BLaER1 treated with 17β-estradiol and CSF1 and Interleukin-3, amounts not matched to agents 10 nM and 100 nM (cell line): ENCODE data around the gene SF3A1.

Experiments used
- H3K27ac ChIP-seq, 11 experiments: shearing (Covaris generic); formaldehyde crosslinking; 2 replicates each; pipeline ENCODE4 v1.8.1; 2022
- H3K27me3 ChIP-seq, 11 experiments: shearing (Covaris generic); formaldehyde crosslinking; 2 replicates each; pipeline ENCODE4 v1.8.1; 2022
- H3K36me3 ChIP-seq, 11 experiments: shearing (Covaris generic); formaldehyde crosslinking; 2 replicates each; pipeline ENCODE4 v1.8.1; 2022
- H3K4me1 ChIP-seq, 10 experiments: shearing (Covaris generic); formaldehyde crosslinking; 2 replicates each; pipeline ENCODE4 v1.8.1; 2022
- H3K4me2 ChIP-seq, 11 experiments: shearing (Covaris generic); formaldehyde crosslinking; 2 replicates each; pipeline ENCODE4 v1.8.1; 2022
- H3K4me3 ChIP-seq, 10 experiments: shearing (Covaris generic); formaldehyde crosslinking; 2 replicates each; pipeline ENCODE4 v1.8.1; 2022
- H3K9ac ChIP-seq, 11 experiments: shearing (Covaris generic); formaldehyde crosslinking; 2 replicates each; pipeline ENCODE4 v1.8.1; 2022
- H3K9me3 ChIP-seq, 11 experiments: shearing (Covaris generic); formaldehyde crosslinking; replicated peaks in 1 of 11; 2 replicates each; pipeline ENCODE4 v1.8.1; 2022
- H4K20me1 ChIP-seq, 11 experiments: shearing (Covaris generic); formaldehyde crosslinking; 2 replicates each; pipeline ENCODE4 v1.8.1; 2022
- Cebpa-rat ChIP-seq, 11 experiments: shearing (Covaris generic); IDR thresholded peaks; 2 replicates each; pipeline ENCODE4 v1.8.1; 2022

The SF3A1 gene

GRCh38 chr22:30399718-30400117 lies 43.0 kb upstream of the SF3A1 start:
- Histone ChIP-seq H3K4me1 (peaks cover 28 to 45% (median 35%) of the 10 kb centered on the region in 10 experiments), H3K9ac (no peak overlapping the region), H3K9me3 (no peaks in the 10 kb centered on the region), H3K27ac (no peak overlapping the region), H4K20me1 (peaks cover 0 to 23% (median 0%) of the 10 kb centered on the region in 11 experiments; a peak in 7 of 22 replicates), H3K27me3 (peaks cover 0 to 17% (median 4%) of the 10 kb centered on the region in 11 experiments; a peak in 11 of 22 replicates), H3K4me3 (no peak overlapping the region), H3K36me3 (peaks cover 0 to 8% (median 0%) of the 10 kb centered on the region in 11 experiments; a peak in 2 of 22 replicates), H3K4me2 (no peak overlapping the region)
- TF ChIP-seq Cebpa-rat (IDR thresholded peaks at IDR 0.05), result no peak

- Histone ChIP-seq H3K4me1 (peaks cover 28 to 45% (median 35%) of the 10 kb centered on the region in 10 experiments), H3K4me3 (no peak overlapping the region), H3K4me2 (peak overlapping the region; percentile 86 to 99 (median 94)), H4K20me1 (peaks cover 0 to 23% (median 0%) of the 10 kb centered on the region in 11 experiments; a peak in 7 of 22 replicates), H3K27me3 (peaks cover 0 to 17% (median 4%) of the 10 kb centered on the region in 11 experiments; a peak in 11 of 22 replicates), H3K27ac (no peak overlapping the region), H3K36me3 (peaks cover 0 to 8% (median 0%) of the 10 kb centered on the region in 11 experiments; a peak in 2 of 22 replicates), H3K9me3 (no peaks in the 10 kb centered on the region), H3K9ac (peak overlapping the region in 2 of 11 experiments; percentile 70 to 79; a peak in 2 of 22 replicates)
- no peak for TF ChIP-seq Cebpa-rat (IDR thresholded peaks at IDR 0.05)
Measured at GRCh38 chr22:30398685-30399680, 42.3 kb upstream of the SF3A1 start.

GRCh38 chr22:30397656-30398635 lies 41.3 kb upstream of the SF3A1 start:
- Histone ChIP-seq H3K4me1 (peaks cover 37 to 49% (median 43%) of the 10 kb centered on the region in 10 experiments), H3K4me2 (peak overlapping the region; percentile 86 to 99 (median 94)), H3K9ac (peak overlapping the region; percentile 60 to 81 (median 76)), H4K20me1 (peaks cover 0 to 23% (median 0%) of the 10 kb centered on the region in 11 experiments; a peak in 7 of 22 replicates), H3K9me3 (no peaks in the 10 kb centered on the region), H3K36me3 (peaks cover 0 to 8% (median 0%) of the 10 kb centered on the region in 11 experiments; a peak in 2 of 22 replicates), H3K27me3 (peaks cover 0 to 17% (median 4%) of the 10 kb centered on the region in 11 experiments; a peak in 11 of 22 replicates), H3K4me3 (peak overlapping the region; percentile 59 to 78 (median 67)), H3K27ac (peak overlapping the region in 3 of 11 experiments; percentile 2 to 37 (median 3); a peak in 1 of 22 replicates)
- TF ChIP-seq Cebpa-rat (IDR thresholded peaks at IDR 0.05), result no peak

GRCh38 chr22:30396871-30397655 lies 40.4 kb upstream of the SF3A1 start, which contains the start of gene SEC14L2:
Gene SEC14L2, plus strand, starts transcription at chr22:30397018. Its CDS starts 99 bp downstream, at chr22:30397117.
- Histone ChIP-seq H3K4me2 (peak within 1 kb of the TSS; percentile 86 to 99 (median 94)), H3K4me1 (peaks cover 42 to 52% (median 49%) of the 10 kb centered on the region in 10 experiments), H3K4me3 (peak within 1 kb of the TSS; percentile 59 to 78 (median 67)), H4K20me1 (peaks cover 0 to 23% (median 0%) of the 10 kb centered on the region in 11 experiments; a peak in 7 of 22 replicates), H3K9me3 (no peaks in the 10 kb centered on the region), H3K27me3 (peaks cover 0 to 17% (median 4%) of the 10 kb centered on the region in 11 experiments; a peak in 11 of 22 replicates), H3K27ac (peak within 1 kb of the TSS in 10 of 11 experiments; percentile 2 to 60 (median 38); a peak in 15 of 22 replicates), H3K36me3 (peaks cover 0 to 3% (median 0%) of the 10 kb centered on the region in 11 experiments; a peak in 1 of 22 replicates), H3K9ac (peak within 1 kb of the TSS; percentile 60 to 81 (median 76))
- TF ChIP-seq Cebpa-rat (IDR thresholded peaks at IDR 0.05), result no peak

- Histone ChIP-seq H3K9ac (no peak overlapping the region), H3K4me3 (no peak overlapping the region), H3K36me3 (no peaks in the 10 kb centered on the region), H3K27me3 (peaks cover 0 to 17% (median 4%) of the 10 kb centered on the region in 11 experiments; a peak in 11 of 22 replicates), H3K9me3 (peaks cover 0 to 10% (median 0%) of the 10 kb centered on the region in 11 experiments; a peak in 8 of 22 replicates), H4K20me1 (peaks cover 0 to 11% (median 0%) of the 10 kb centered on the region in 11 experiments; a peak in 6 of 22 replicates), H3K4me2 (peak overlapping the region; percentile 57 to 88 (median 79); a peak in 18 of 22 replicates), H3K4me1 (peaks cover 56 to 67% (median 63%) of the 10 kb centered on the region in 10 experiments), H3K27ac (no peak overlapping the region)
- no peak for TF ChIP-seq Cebpa-rat (IDR thresholded peaks at IDR 0.05)
Measured at GRCh38 chr22:30393885-30394284, 37.2 kb upstream of the SF3A1 start.

GRCh38 chr22:30393322-30393680 lies 36.6 kb upstream of the SF3A1 start:
- peak overlapping the region; percentile 57 to 88 (median 79) for H3K4me2 ChIP-seq
- peaks cover 0 to 9% (median 0%) of the 10 kb centered on the region in 11 experiments; a peak in 6 of 22 replicates for H4K20me1 ChIP-seq
- peak overlapping the region in 5 of 11 experiments; percentile 1 to 45 (median 30); a peak in 6 of 22 replicates for H3K27ac ChIP-seq
- no peak for TF ChIP-seq Cebpa-rat (IDR thresholded peaks at IDR 0.05)
- peaks cover 0 to 10% (median 0%) of the 10 kb centered on the region in 11 experiments; a peak in 8 of 22 replicates for H3K9me3 ChIP-seq
- H3K9ac ChIP-seq, result peak overlapping the region in 8 of 11 experiments; percentile 11 to 59 (median 38); a peak in 10 of 22 replicates
- peaks cover 0 to 12% (median 4%) of the 10 kb centered on the region in 11 experiments; a peak in 11 of 22 replicates for H3K27me3 ChIP-seq
- peaks cover 51 to 61% (median 57%) of the 10 kb centered on the region in 10 experiments for H3K4me1 ChIP-seq
- no peak overlapping the region for H3K4me3 ChIP-seq
- no peaks in the 10 kb centered on the region for H3K36me3 ChIP-seq
